ENCODE results near the gene COL8A1. TPM values are rescaled to one million over a fixed set of nuclear protein-coding genes. Genes with fewer than 3 reads are reported as not detected.

Gene COL8A1
- total and polyA plus RNA-seq, 10 of the 15 experiments (the other 5 are each of a cell fraction or from before 2014, with no cell fraction given): 0.04 to 0.73 (median 0.10) TPM; not detected in 5

- Histone ChIP-seq H3K4me3 (no peak overlapping the region), H3K27me3 (replicated peaks in 1 of 2; ENCODE audit: control insufficient read depth in 2 of 2, insufficient read depth in 2 of 2, low read length in 1 of 2) (no peaks in the 10 kb centered on the region), H3K9me3 (replicated peaks; ENCODE audit: control insufficient read depth, insufficient read depth, low read length) (no peaks in the 10 kb centered on the region), H3K4me1 (ENCODE audit: control insufficient read depth, insufficient read depth, low read length) (no peaks in the 10 kb centered on the region), H3K79me2 (ENCODE audit: control insufficient read depth, insufficient read depth, low read length) (no peaks in the 10 kb centered on the region), H2AFZ (ENCODE audit: control insufficient read depth, low read depth, low read length) (no peak overlapping the region), H3K27ac (ENCODE audit: control insufficient read depth, insufficient read depth) (no peak overlapping the region), H3K4me2 (ENCODE audit: control insufficient read depth, insufficient read depth) (no peak overlapping the region), H3K9ac (ENCODE audit: control insufficient read depth, insufficient read depth, low read length) (no peak overlapping the region), H4K20me1 (ENCODE audit: control insufficient read depth, insufficient read depth) (no peaks in the 10 kb centered on the region), H3K36me3 (ENCODE audit: control insufficient read depth in 2 of 2, insufficient read depth in 2 of 2, low read length in 1 of 2) (no peaks in the 10 kb centered on the region)
- ATAC-seq (no peak), DNase-seq (ENCODE audit: low read depth, low spot score) (no peak), FAIRE-seq (no peak)
- RAD21 ChIA-PET (ENCODE audit: unreplicated experiment): no interaction called here
- no peak for TF ChIP-seq WRNIP1 (IDR thresholded peaks at IDR 0.05; ENCODE audit: borderline replicate concordance, low read depth, low read length)
- TF ChIP-seq NKRF (conservative IDR thresholded peaks at IDR 0.05): no peak
- no peak for TF ChIP-seq POLR2AphosphoS5 (IDR thresholded peaks at IDR 0.05; ENCODE audit: low read length)
- TF ChIP-seq, protein P1, sequence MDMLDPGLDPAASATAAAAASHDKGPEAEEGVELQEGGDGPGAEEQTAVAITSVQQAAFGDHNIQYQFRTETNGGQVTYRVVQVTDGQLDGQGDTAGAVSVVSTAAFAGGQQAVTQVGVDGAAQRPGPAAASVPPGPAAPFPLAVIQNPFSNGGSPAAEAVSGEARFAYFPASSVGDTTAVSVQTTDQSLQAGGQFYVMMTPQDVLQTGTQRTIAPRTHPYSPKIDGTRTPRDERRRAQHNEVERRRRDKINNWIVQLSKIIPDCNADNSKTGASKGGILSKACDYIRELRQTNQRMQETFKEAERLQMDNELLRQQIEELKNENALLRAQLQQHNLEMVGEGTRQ (IDR thresholded peaks at IDR 0.05; ENCODE audit: borderline replicate concordance, low read depth, low read length): no peak
- TF ChIP-seq, protein P2, sequence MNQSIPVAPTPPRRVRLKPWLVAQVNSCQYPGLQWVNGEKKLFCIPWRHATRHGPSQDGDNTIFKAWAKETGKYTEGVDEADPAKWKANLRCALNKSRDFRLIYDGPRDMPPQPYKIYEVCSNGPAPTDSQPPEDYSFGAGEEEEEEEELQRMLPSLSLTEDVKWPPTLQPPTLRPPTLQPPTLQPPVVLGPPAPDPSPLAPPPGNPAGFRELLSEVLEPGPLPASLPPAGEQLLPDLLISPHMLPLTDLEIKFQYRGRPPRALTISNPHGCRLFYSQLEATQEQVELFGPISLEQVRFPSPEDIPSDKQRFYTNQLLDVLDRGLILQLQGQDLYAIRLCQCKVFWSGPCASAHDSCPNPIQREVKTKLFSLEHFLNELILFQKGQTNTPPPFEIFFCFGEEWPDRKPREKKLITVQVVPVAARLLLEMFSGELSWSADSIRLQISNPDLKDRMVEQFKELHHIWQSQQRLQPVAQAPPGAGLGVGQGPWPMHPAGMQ (IDR thresholded peaks at IDR 0.05; ENCODE audit: borderline replicate concordance): no peak
- TF ChIP-seq CREB1 (IDR thresholded peaks at IDR 0.05; ENCODE audit: low read depth): no peak
- TF ChIP-seq, protein P3, sequence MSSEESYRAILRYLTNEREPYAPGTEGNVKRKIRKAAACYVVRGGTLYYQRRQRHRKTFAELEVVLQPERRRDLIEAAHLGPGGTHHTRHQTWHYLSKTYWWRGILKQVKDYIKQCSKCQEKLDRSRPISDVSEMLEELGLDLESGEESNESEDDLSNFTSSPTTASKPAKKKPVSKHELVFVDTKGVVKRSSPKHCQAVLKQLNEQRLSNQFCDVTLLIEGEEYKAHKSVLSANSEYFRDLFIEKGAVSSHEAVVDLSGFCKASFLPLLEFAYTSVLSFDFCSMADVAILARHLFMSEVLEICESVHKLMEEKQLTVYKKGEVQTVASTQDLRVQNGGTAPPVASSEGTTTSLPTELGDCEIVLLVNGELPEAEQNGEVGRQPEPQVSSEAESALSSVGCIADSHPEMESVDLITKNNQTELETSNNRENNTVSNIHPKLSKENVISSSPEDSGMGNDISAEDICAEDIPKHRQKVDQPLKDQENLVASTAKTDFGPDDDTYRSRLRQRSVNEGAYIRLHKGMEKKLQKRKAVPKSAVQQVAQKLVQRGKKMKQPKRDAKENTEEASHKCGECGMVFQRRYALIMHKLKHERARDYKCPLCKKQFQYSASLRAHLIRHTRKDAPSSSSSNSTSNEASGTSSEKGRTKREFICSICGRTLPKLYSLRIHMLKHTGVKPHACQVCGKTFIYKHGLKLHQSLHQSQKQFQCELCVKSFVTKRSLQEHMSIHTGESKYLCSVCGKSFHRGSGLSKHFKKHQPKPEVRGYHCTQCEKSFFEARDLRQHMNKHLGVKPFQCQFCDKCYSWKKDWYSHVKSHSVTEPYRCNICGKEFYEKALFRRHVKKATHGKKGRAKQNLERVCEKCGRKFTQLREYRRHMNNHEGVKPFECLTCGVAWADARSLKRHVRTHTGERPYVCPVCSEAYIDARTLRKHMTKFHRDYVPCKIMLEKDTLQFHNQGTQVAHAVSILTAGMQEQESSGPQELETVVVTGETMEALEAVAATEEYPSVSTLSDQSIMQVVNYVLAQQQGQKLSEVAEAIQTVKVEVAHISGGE (CRISPR knock-in tag; IDR thresholded peaks at IDR 0.05): no peak
- no peak for TF ChIP-seq POLR2A (IDR thresholded peaks at IDR 0.05; ENCODE audit: low read depth, low read length)
- TF ChIP-seq, protein P4, sequence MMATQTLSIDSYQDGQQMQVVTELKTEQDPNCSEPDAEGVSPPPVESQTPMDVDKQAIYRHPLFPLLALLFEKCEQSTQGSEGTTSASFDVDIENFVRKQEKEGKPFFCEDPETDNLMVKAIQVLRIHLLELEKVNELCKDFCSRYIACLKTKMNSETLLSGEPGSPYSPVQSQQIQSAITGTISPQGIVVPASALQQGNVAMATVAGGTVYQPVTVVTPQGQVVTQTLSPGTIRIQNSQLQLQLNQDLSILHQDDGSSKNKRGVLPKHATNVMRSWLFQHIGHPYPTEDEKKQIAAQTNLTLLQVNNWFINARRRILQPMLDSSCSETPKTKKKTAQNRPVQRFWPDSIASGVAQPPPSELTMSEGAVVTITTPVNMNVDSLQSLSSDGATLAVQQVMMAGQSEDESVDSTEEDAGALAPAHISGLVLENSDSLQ (IDR thresholded peaks at IDR 0.05): no peak
- TF ChIP-seq YY1 (IDR thresholded peaks at IDR 0.05; ENCODE audit: low read depth, low read length): no peak
- TF ChIP-seq TBL1XR1 (IDR thresholded peaks at IDR 0.05; ENCODE audit: low read depth, low read length): no peak
- no peak for TF ChIP-seq NRF1 (conservative IDR thresholded peaks at IDR 0.05; ENCODE audit: low read depth, low read length)
- TF ChIP-seq, protein P5, sequence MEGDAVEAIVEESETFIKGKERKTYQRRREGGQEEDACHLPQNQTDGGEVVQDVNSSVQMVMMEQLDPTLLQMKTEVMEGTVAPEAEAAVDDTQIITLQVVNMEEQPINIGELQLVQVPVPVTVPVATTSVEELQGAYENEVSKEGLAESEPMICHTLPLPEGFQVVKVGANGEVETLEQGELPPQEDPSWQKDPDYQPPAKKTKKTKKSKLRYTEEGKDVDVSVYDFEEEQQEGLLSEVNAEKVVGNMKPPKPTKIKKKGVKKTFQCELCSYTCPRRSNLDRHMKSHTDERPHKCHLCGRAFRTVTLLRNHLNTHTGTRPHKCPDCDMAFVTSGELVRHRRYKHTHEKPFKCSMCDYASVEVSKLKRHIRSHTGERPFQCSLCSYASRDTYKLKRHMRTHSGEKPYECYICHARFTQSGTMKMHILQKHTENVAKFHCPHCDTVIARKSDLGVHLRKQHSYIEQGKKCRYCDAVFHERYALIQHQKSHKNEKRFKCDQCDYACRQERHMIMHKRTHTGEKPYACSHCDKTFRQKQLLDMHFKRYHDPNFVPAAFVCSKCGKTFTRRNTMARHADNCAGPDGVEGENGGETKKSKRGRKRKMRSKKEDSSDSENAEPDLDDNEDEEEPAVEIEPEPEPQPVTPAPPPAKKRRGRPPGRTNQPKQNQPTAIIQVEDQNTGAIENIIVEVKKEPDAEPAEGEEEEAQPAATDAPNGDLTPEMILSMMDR (IDR thresholded peaks at IDR 0.05 in 2 of 3, conservative IDR thresholded peaks at IDR 0.05 in 1 of 3; ENCODE audit: control insufficient read depth in 2 of 3, extremely low read depth in 1 of 3, insufficient read depth in 1 of 3, low read depth in 3 of 3, low read length in 3 of 3): no peak
- POLR2A ChIA-PET: no interaction called here
- intact Hi-C loops (cut with micrococcal nuclease; ENCODE audit: unreplicated experiment): loop anchor here (10.0 kb wide), 1 partner anchor 45 kb away; no protein-coding TSS in a partner anchor
- 46% methylated on average over 5 of the region's 5 CpGs for WGBS (ENCODE audit: insufficient coverage, insufficient replicate concordance, low lambda C conversion rate, missing lambda C conversion rate)
- SMC1A ChIA-PET (ENCODE audit: uncharacterized antibody, unreplicated experiment): no interaction called here
- in situ Hi-C loops (cut with MboI): no loop called here
- CTCF ChIA-PET: no interaction called here
- no TSS peak for BruUV-seq (replicated peaks)
Observed at GRCh38 chr3:99599894-99600293, 38.5 kb upstream of the COL8A1 start.

Data from GM12878 (cell line).